Ovary (tissue), 3 donors: Measurements from ENCODE around the gene TATDN2.

Experiments
- CTCF ChIP-seq, 3 donors: fragments of 450-650 bp in 2 of 3; fragments of 200-600 bp in 1 of 3; IDR thresholded peaks; one replicate each; pipeline versions ENCODE4 v1.5.1 to v1.8.0; 2016 to 2022; ENCODE audit warnings: antibody characterized with exemption in 3 of 3, mild to moderate bottlenecking in 1 of 3
- EP300 ChIP-seq: sonication (generic); formaldehyde crosslinking; IDR thresholded peaks from one replicate; pipeline ENCODE4 v1.6.1; 2017; ENCODE audit warnings: antibody characterized with exemption
- POLR2A ChIP-seq: fragments of 450-650 bp; IDR thresholded peaks from one replicate; pipeline ENCODE4 v1.6.1; 2017; ENCODE audit warnings: antibody characterized with exemption, mild to moderate bottlenecking, moderate library complexity
- donor health status: DM: no; HTN: no; CAD: no.

- TF ChIP-seq POLR2A (no peak), CTCF (IDR thresholded peaks at IDR 0.05) (no peak), EP300 (no peak)
These were observed 30.9 kb upstream of the TATDN2 start for GRCh38 chr3:10217359-10217758.
